Fibroblast of lung (primary cell): ENCODE measurements around the gene CRYGA.

Experiments used
- CTCF ChIP-seq, 2 donors: IDR thresholded peaks in 1 of 2; conservative IDR thresholded peaks in 1 of 2; 1 replicate in 1 of 2; 2 replicates in 1 of 2; pipeline ENCODE4 v1.5.1; 2011 to 2012; ENCODE audit warnings: low read length in 2 of 2, control low read depth in 1 of 2, inconsistent platforms in 1 of 2, low read depth in 1 of 2, mild to moderate bottlenecking in 1 of 2
- EZH2 ChIP-seq: IDR thresholded peaks from 2 replicates; pipeline ENCODE4 v1.5.1; 2012; ENCODE audit warnings: low read length, control low read depth, mild to moderate bottlenecking; ENCODE audit errors: missing control alignments

- no peak for TF ChIP-seq EZH2
- TF ChIP-seq CTCF (conservative IDR thresholded peaks at IDR 0.05 in 1 of 2, IDR thresholded peaks at IDR 0.05 in 1 of 2; ENCODE audit: low read depth in 1 of 2, low read length in 2 of 2) = no peak
Observed at GRCh38 chr2:208183526-208183925, 20.1 kb upstream of the CRYGA start.
